Esophagus muscularis mucosa (tissue), 4 donors: Measurements from ENCODE around the gene ZBTB47. TPM values are rescaled to one million over a fixed set of nuclear protein-coding genes. Genes with fewer than 3 reads are reported as not detected.

ENCODE experiments used
- DNase-seq: peaks from one replicate; pipeline ENCODE4 v3.0.0-alpha.2; 2017; ENCODE audit errors: extremely low spot score
- H3K27ac ChIP-seq, 4 donors: fragments of 200-600 bp; sonication (generic); replicated peaks in 1 of 4; 1 replicate in 3 of 4; 2 replicates in 1 of 4; pipeline ENCODE4 v1.5.1; 2016 to 2019; ENCODE audit warnings: mild to moderate bottlenecking in 1 of 4
- H3K27me3 ChIP-seq, 4 donors: fragments of 200-600 bp; sonication (generic); one replicate each; pipeline versions ENCODE4 v1.5.1 to v1.6.0; 2016 to 2019
- H3K36me3 ChIP-seq, 4 donors: fragments of 200-600 bp; sonication (generic); one replicate each; pipeline ENCODE4 v1.5.1; 2016 to 2019
- H3K4me1 ChIP-seq, 4 donors: fragments of 200-600 bp; sonication (generic); one replicate each; pipeline ENCODE4 v1.5.1; 2016 to 2019
- H3K4me3 ChIP-seq, 4 donors: fragments of 200-600 bp; sonication (generic); 1 replicate in 2 of 4; 2 replicates in 2 of 4; pipeline ENCODE4 v1.5.1; 2016 to 2019; ENCODE audit warnings: mild to moderate bottlenecking in 4 of 4, moderate library complexity in 1 of 4
- H3K9me3 ChIP-seq, 4 donors: fragments of 200-600 bp; sonication (generic); 1 replicate in 3 of 4; 2 replicates in 1 of 4; pipeline ENCODE4 v1.5.1; 2016 to 2019
- CTCF ChIP-seq, 3 experiments: fragments of 200-600 bp in 2 of 3; fragments of 450-650 bp in 1 of 3; sonication (generic) in 2 of 3; IDR thresholded peaks; one replicate each; pipeline ENCODE4 v1.5.1; 2017 to 2019; ENCODE audit warnings: antibody characterized with exemption in 3 of 3, mild to moderate bottlenecking in 2 of 3, moderate library complexity in 1 of 3
- EP300 ChIP-seq: sonication (generic); formaldehyde crosslinking; IDR thresholded peaks from one replicate; pipeline ENCODE4 v1.6.1; 2017; ENCODE audit warnings: antibody characterized with exemption
- POLR2A ChIP-seq: fragments of 450-650 bp; IDR thresholded peaks from one replicate; pipeline ENCODE4 v1.6.1; 2017; ENCODE audit warnings: antibody characterized with exemption, moderate library complexity, mild to moderate bottlenecking, low read depth
- POLR2AphosphoS5 ChIP-seq, 2 donors: sonication (generic); formaldehyde crosslinking; IDR thresholded peaks; one replicate each; pipeline ENCODE4 v1.6.1; 2017; ENCODE audit warnings: antibody characterized with exemption in 2 of 2
- WGBS: methylation state at CpG from one replicate; pipeline ENCODE4 v1.1.5; 2018; 5-methylcytosine and 5-hydroxymethylcytosine counted together
- intact Hi-C: fragments of 100-400 bp; cut with DNase I; formaldehyde crosslinking; loops from one replicate; pipeline ENCODE4 v1.15.1; 2023
- total RNA-seq, 4 donors: library from RNA; depleted of rRNA; stranded (reverse); fragments of >200 nt; gene quantifications; one replicate each; pipeline versions ENCODE4 v1.1.0 to v1.2.1, GENCODE V29; 2016

Gene ZBTB47
- total RNA-seq, 4 donors from 2014 or later, result 75.4 to 137 (median 95.7) TPM

- intact Hi-C loops, result no loop called here
- H3K9me3 ChIP-seq, result no peaks in the 10 kb centered on the region
- DNase-seq, result no peak
- H3K27ac ChIP-seq, result no peak overlapping the region
- H3K36me3 ChIP-seq, result no peaks in the 10 kb centered on the region
- TF ChIP-seq CTCF (IDR thresholded peaks at IDR 0.05), result no peak
- no peak for TF ChIP-seq EP300
- TF ChIP-seq POLR2AphosphoS5 (IDR thresholded peaks at IDR 0.05), result no peak
- TF ChIP-seq POLR2A, result no peak
- WGBS, result 93% methylated on average over 1 of the region's 1 CpG
- peaks cover 11 to 22% (median 21%) of the 10 kb centered on the region in 4 donors for H3K4me1 ChIP-seq
- peaks cover 0 to 4% (median 0%) of the 10 kb centered on the region in 4 donors for H3K27me3 ChIP-seq
- no peak overlapping the region for H3K4me3 ChIP-seq
These were observed 26.8 kb downstream of the ZBTB47 start for GRCh38 chr3:42680271-42680670.

DNA sequence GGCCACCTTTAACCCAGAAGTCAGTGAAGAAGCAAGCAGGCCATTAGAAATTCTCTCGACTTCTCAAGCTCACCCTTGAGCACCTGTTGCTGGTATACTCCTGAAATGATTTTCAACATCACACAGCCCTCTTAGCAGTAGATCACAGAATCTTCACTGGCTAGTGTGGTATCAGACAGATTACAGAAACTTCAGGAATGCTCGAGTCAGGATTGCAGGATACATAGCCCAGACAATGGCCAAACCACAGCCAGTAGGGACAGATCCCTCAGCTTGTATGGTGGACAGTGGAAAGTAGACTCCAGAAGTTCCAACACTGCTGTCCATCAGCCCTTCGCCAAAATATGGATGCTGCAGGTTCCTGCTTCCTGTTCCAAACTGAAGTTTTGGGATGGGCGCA is 27.3 kb downstream of the ZBTB47 start:
- Histone ChIP-seq H3K36me3 (no peaks in the 10 kb centered on the region), H3K4me3 (no peak overlapping the region), H3K4me1 (peaks cover 16 to 28% (median 27%) of the 10 kb centered on the region in 4 donors), H3K27me3 (peaks cover 0 to 7% (median 0%) of the 10 kb centered on the region in 4 donors), H3K27ac (no peak overlapping the region), H3K9me3 (no peaks in the 10 kb centered on the region)
- no peak for TF ChIP-seq POLR2AphosphoS5 (IDR thresholded peaks at IDR 0.05)
- no peak for TF ChIP-seq POLR2A
- DNase-seq, result no peak
- intact Hi-C loops, result no loop called here
- 86% methylated on average over 4 of the region's 4 CpGs for WGBS

- intact Hi-C loops, result no loop called here
- H3K27ac ChIP-seq, result no peak overlapping the region
These were observed 28.0 kb downstream of the ZBTB47 start for GRCh38 chr3:42681361-42682038.

DNA sequence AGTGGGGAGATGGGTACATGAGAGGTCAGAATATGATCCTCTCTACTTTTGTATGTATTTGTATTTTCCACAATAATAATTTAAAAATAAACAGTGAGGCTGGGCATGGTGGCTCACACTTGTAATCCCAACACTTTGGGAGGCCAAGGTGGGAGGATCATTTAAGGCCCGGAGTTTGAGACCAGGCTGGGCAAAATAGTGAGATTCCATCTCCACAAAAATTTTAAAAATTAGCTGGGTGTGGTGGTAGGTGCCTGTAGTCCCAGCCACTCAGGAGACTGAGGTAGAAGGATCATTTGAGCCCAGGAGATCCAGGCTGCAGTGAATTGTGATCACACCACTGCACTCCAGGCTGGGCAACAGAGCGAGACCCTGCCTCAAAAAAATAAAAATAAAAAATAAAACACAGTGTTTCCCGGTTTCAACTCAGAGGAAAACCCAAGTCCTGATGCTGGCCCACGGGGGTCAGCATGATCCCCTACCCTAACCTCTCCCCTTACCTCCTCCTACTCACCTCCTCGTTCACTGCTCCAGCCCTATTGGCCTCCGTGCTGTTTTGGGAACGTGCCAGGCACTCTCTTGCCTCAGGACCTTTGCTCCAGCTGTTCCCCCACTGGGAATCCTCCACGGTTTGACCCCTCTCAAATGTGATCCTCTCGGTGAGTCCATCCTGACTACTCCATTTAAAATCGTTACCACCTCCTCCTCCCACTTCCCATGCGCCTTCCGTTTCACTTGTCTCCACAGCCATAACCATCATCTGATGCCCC is 29.0 kb downstream of the ZBTB47 start:
- no peaks in the 10 kb centered on the region for H3K9me3 ChIP-seq
- intact Hi-C loops, result no loop called here
- H3K4me3 ChIP-seq, result no peak overlapping the region
- TF ChIP-seq POLR2AphosphoS5 (IDR thresholded peaks at IDR 0.05), result no peak
- no peak for TF ChIP-seq POLR2A
- TF ChIP-seq CTCF (IDR thresholded peaks at IDR 0.05), result no peak
- no peak for TF ChIP-seq EP300
- H3K36me3 ChIP-seq, result no peaks in the 10 kb centered on the region
- no peak for DNase-seq
- peaks cover 16 to 38% (median 33%) of the 10 kb centered on the region in 4 donors for H3K4me1 ChIP-seq
- peaks cover 0 to 23% (median 0%) of the 10 kb centered on the region in 4 donors for H3K27me3 ChIP-seq
- WGBS, result 80% methylated on average over 12 of the region's 12 CpGs
- no peak overlapping the region for H3K27ac ChIP-seq

More at GRCh38 chr3:42681361-42682038, 28.0 kb downstream of the ZBTB47 start:
- H3K4me1 ChIP-seq, result peaks cover 16 to 35% (median 32%) of the 10 kb centered on the region in 4 donors
- H3K36me3 ChIP-seq, result no peaks in the 10 kb centered on the region
- H3K4me3 ChIP-seq, result no peak overlapping the region
- TF ChIP-seq POLR2A (no peak), EP300 (no peak), POLR2AphosphoS5 (IDR thresholded peaks at IDR 0.05) (no peak), CTCF (IDR thresholded peaks at IDR 0.05) (no peak)
- H3K27me3 ChIP-seq, result peaks cover 0 to 14% (median 0%) of the 10 kb centered on the region in 4 donors
- 88% methylated on average over 10 of the region's 10 CpGs for WGBS
- no peak for DNase-seq
- H3K9me3 ChIP-seq, result no peaks in the 10 kb centered on the region

- Histone ChIP-seq H3K9me3 (no peaks in the 10 kb centered on the region), H3K27me3 (peaks cover 0 to 23% (median 0%) of the 10 kb centered on the region in 4 donors), H3K36me3 (no peaks in the 10 kb centered on the region), H3K4me1 (peaks cover 16 to 38% (median 33%) of the 10 kb centered on the region in 4 donors), H3K27ac (peak overlapping the region; percentile 34 to 55 (median 38)), H3K4me3 (no peak overlapping the region)
- intact Hi-C loops, result no loop called here
- peak; percentile 95 for DNase-seq
- peak; percentile 28 to 61 for TF ChIP-seq POLR2AphosphoS5 (IDR thresholded peaks at IDR 0.05)
- no peak for TF ChIP-seq POLR2A
- WGBS, result 43% methylated on average over 10 of the region's 10 CpGs
These were observed 30.5 kb downstream of the ZBTB47 start for GRCh38 chr3:42683875-42684598.
